Right atrium auricular region (tissue), 2 donors: ENCODE data around the gene AFAP1. TPM values are rescaled to one million over a fixed set of nuclear protein-coding genes. Genes with fewer than 3 reads are reported as not detected.
A peak's percentile ranks its signal among the peaks of the same experiment; 100 is the strongest.

ENCODE experiments used
- DNase-seq: peaks from one replicate; pipeline ENCODE4 v3.0.0-alpha.2; 2019; ENCODE audit warnings: low spot score
- H3K27ac ChIP-seq, 2 donors: fragments of 200-600 bp; sonication (generic); 1 replicate in 1 of 2; 2 replicates in 1 of 2; pipeline ENCODE4 v1.5.1; 2016 to 2019
- H3K27me3 ChIP-seq, 2 donors: fragments of 200-600 bp; sonication (generic); one replicate each; pipeline versions ENCODE4 v1.5.1 to v1.6.0; 2017 to 2019
- H3K36me3 ChIP-seq: fragments of 200-600 bp; sonication (generic); one replicate; pipeline ENCODE4 v1.5.1; 2016
- H3K4me1 ChIP-seq, 2 donors: fragments of 200-600 bp; sonication (generic); one replicate each; pipeline versions ENCODE4 v1.5.1 to v1.6.0; 2017 to 2019
- H3K4me3 ChIP-seq, 2 donors: fragments of 200-600 bp; sonication (generic); 1 replicate in 1 of 2; 2 replicates in 1 of 2; pipeline ENCODE4 v1.5.1; 2017 to 2019; ENCODE audit warnings: mild to moderate bottlenecking in 1 of 2, moderate library complexity in 1 of 2
- H3K9me3 ChIP-seq, 2 donors: fragments of 200-600 bp; sonication (generic); one replicate each; pipeline ENCODE4 v1.5.1; 2019
- CTCF ChIP-seq, 2 donors: fragments of 200-600 bp; sonication (generic); IDR thresholded peaks; one replicate each; pipeline ENCODE4 v1.5.1; 2019; ENCODE audit warnings: antibody characterized with exemption in 2 of 2
- total RNA-seq, 2 donors: library from RNA; depleted of rRNA; stranded (reverse); fragments of >200 nt; gene quantifications; one replicate each; pipeline ENCODE4 v1.1.0, GENCODE V29; 2016

AFAP1 gene
- total RNA-seq, result 10 to 100 TPM; 16.2 to 27.2 TPM

- peak; percentile 83 for DNase-seq
- no peaks in the 10 kb centered on the region for H3K27me3 ChIP-seq
- H3K9me3 ChIP-seq, result no peaks in the 10 kb centered on the region
- TF ChIP-seq CTCF (IDR thresholded peaks at IDR 0.05), result no peak
- H3K36me3 ChIP-seq, result no peaks in the 10 kb centered on the region
- H3K4me3 ChIP-seq, result peak within 1 kb of the TSS; percentile 82 to 91
- peak within 1 kb of the TSS; percentile 90 for H3K27ac ChIP-seq
- H3K4me1 ChIP-seq, result peaks cover 0 to 27% of the 10 kb centered on the region in 2 donors
These were observed at the start of gene AFAP1 for GRCh38 chr4:7939377-7940108. Gene AFAP1, minus strand, starts transcription at chr4:7939861. Its CDS starts 67,783 bp downstream, at chr4:7872078.

- Histone ChIP-seq H3K4me1 (peaks cover 0 to 16% of the 10 kb centered on the region in 2 donors), H3K36me3 (no peaks in the 10 kb centered on the region), H3K27ac (no peak overlapping the region)
These were observed 48.8 kb upstream of the AFAP1 start for GRCh38 chr4:7988437-7988836.

GRCh38 chr4:7987148-7987989, 47.7 kb upstream of the AFAP1 start:
- Histone ChIP-seq H3K27me3 (no peaks in the 10 kb centered on the region), H3K27ac (no peak overlapping the region), H3K36me3 (no peaks in the 10 kb centered on the region), H3K9me3 (no peaks in the 10 kb centered on the region), H3K4me1 (peaks cover 0 to 16% of the 10 kb centered on the region in 2 donors), H3K4me3 (no peak overlapping the region)
- DNase-seq, result peak; percentile 75
- peak; percentile 83 to 92 for TF ChIP-seq CTCF (IDR thresholded peaks at IDR 0.05)

More at GRCh38 chr4:7988437-7988836, 48.8 kb upstream of the AFAP1 start:
- no peak for DNase-seq
- TF ChIP-seq CTCF (IDR thresholded peaks at IDR 0.05), result no peak
- no peaks in the 10 kb centered on the region for H3K27me3 ChIP-seq
- no peaks in the 10 kb centered on the region for H3K9me3 ChIP-seq
- H3K4me3 ChIP-seq, result no peak overlapping the region

GRCh38 chr4:7985891-7986441, 46.3 kb upstream of the AFAP1 start:
- Histone ChIP-seq H3K27ac (no peak overlapping the region), H3K4me3 (no peak overlapping the region), H3K27me3 (no peaks in the 10 kb centered on the region), H3K9me3 (no peaks in the 10 kb centered on the region), H3K36me3 (no peaks in the 10 kb centered on the region), H3K4me1 (peaks cover 0 to 16% of the 10 kb centered on the region in 2 donors)
- DNase-seq, result no peak
- no peak for TF ChIP-seq CTCF (IDR thresholded peaks at IDR 0.05)

GRCh38 chr4:7985072-7985471, 45.4 kb upstream of the AFAP1 start:
- no peaks in the 10 kb centered on the region for H3K27me3 ChIP-seq
- TF ChIP-seq CTCF (IDR thresholded peaks at IDR 0.05), result no peak
- no peaks in the 10 kb centered on the region for H3K36me3 ChIP-seq
- H3K4me3 ChIP-seq, result no peak overlapping the region
- peaks cover 0 to 16% of the 10 kb centered on the region in 2 donors for H3K4me1 ChIP-seq
- DNase-seq, result no peak
- H3K9me3 ChIP-seq, result no peaks in the 10 kb centered on the region
- H3K27ac ChIP-seq, result no peak overlapping the region
